ENCODE results near the gene GPR149.

Gene GPR149

DNA sequence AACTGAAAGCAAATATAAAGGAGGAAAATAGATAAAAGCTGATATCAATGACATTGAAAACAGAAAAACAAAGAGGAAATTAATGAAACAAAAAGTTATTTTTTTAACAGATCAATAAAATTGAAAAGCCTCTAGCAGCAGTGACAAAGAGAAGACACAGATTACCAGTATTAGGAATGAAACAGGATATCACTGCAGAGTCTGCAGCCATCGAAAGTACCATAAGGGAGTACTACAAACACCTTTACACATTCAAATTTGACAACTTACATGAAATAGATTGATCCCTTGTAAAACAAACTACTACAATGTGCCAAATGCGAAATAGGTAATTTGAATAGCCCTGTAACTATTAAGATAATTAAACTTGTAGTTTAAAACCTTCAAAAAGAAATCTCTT is 80.8 kb downstream of the GPR149 start:
- Histone ChIP-seq H3K4me3 (ENCODE audit: low read depth in 1 of 5, low read length in 5 of 5) (no peak overlapping the region), H3K4me1 (ENCODE audit: control insufficient read depth in 5 of 5, insufficient read depth in 5 of 5, low read length in 5 of 5) (no peaks in the 10 kb centered on the region), H3K9me3 (ENCODE audit: control insufficient read depth in 5 of 5, low read length in 5 of 5) (no peaks in the 10 kb centered on the region), H3K27me3 (ENCODE audit: control insufficient read depth in 5 of 5, insufficient read depth in 4 of 5, low read length in 5 of 5) (peaks cover 0 to 3% (median 0%) of the 10 kb centered on the region in 5 donors), H3K27ac (ENCODE audit: low read depth, low read length) (no peak overlapping the region), H3K36me3 (ENCODE audit: control insufficient read depth in 5 of 5, insufficient read depth in 5 of 5, low read length in 5 of 5) (no peaks in the 10 kb centered on the region), H3K9ac (ENCODE audit: low read length in 5 of 5) (no peak overlapping the region)

DNA sequence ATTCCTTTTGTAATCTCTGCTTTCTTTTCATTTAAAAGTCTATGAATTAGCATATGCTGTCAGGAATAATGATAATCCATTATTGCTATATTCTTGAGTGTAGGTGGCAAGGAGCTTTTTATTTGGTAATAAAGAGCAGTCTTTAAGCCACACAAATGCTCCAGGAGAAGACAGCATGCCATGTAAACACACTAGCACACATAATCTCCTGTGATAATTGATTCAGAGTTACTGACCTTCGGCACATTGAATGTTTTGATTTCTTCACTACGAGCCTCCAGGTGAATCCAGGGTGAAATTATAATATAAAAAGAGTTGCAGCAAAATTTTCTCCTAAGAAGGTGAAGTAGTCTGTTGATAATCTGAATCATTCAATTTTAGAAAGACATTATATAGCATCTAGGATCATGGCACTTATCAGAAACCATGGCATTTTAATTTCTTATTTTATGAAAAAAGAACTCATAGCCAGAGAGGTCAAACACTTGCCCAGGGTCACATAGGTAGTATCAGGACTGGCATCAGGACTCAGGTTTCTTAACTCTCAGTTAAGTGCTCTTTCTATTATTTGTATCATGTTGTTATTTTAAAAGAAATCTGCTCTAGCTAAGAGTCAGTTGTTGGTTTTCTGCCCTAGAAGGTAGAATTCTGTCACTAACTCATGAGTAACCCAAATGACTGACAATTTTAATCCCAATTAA is 84.4 kb downstream of the GPR149 start:
- Histone ChIP-seq H3K4me1 (ENCODE audit: control insufficient read depth in 5 of 5, insufficient read depth in 5 of 5, low read length in 5 of 5) (no peaks in the 10 kb centered on the region), H3K9ac (ENCODE audit: low read length in 5 of 5) (no peak overlapping the region), H3K4me3 (ENCODE audit: low read depth in 1 of 5, low read length in 5 of 5) (no peak overlapping the region), H3K9me3 (ENCODE audit: control insufficient read depth in 5 of 5, low read length in 5 of 5) (no peaks in the 10 kb centered on the region), H3K27ac (ENCODE audit: low read depth, low read length) (no peak overlapping the region), H3K27me3 (ENCODE audit: control insufficient read depth in 5 of 5, insufficient read depth in 4 of 5, low read length in 5 of 5) (peaks cover 0 to 3% (median 0%) of the 10 kb centered on the region in 5 donors), H3K36me3 (ENCODE audit: control insufficient read depth in 5 of 5, insufficient read depth in 5 of 5, low read length in 5 of 5) (no peaks in the 10 kb centered on the region)

DNA sequence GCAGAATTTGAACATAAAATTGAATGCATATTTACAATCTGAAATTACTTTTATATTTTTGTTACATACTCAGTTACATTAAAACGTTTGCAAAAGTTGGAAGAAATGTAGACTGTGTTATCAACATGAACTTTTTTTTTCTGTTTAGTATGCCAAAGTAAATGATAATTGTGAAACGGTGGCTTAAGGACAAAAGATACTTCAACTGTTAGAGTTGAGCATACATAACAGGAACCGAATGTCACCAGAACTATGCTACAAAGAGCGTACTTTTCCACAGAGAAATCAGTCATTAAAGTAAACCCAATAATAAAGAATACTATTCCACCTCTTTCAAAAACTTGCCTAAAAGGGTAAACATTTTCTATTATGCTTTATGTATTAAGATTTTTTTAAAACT is 91.4 kb downstream of the GPR149 start:
- no peaks in the 10 kb centered on the region for H3K36me3 ChIP-seq (ENCODE audit: control insufficient read depth in 5 of 5, insufficient read depth in 5 of 5, low read length in 5 of 5)
- no peak overlapping the region for H3K4me3 ChIP-seq (ENCODE audit: low read depth in 1 of 5, low read length in 5 of 5)
- no peak overlapping the region for H3K9ac ChIP-seq (ENCODE audit: low read length in 5 of 5)
- peaks cover 0 to 3% (median 0%) of the 10 kb centered on the region in 5 donors for H3K27me3 ChIP-seq (ENCODE audit: control insufficient read depth in 5 of 5, insufficient read depth in 4 of 5, low read length in 5 of 5)
- H3K4me1 ChIP-seq (ENCODE audit: control insufficient read depth in 5 of 5, insufficient read depth in 5 of 5, low read length in 5 of 5) = no peaks in the 10 kb centered on the region
- no peak overlapping the region for H3K27ac ChIP-seq (ENCODE audit: low read depth, low read length)
- no peaks in the 10 kb centered on the region for H3K9me3 ChIP-seq (ENCODE audit: control insufficient read depth in 5 of 5, low read length in 5 of 5)

- Histone ChIP-seq H3K27ac (ENCODE audit: low read depth, low read length) (no peak overlapping the region), H3K27me3 (ENCODE audit: control insufficient read depth in 5 of 5, insufficient read depth in 4 of 5, low read length in 5 of 5) (peaks cover 0 to 3% (median 0%) of the 10 kb centered on the region in 5 donors), H3K4me3 (ENCODE audit: low read depth in 1 of 5, low read length in 5 of 5) (no peak overlapping the region), H3K9ac (ENCODE audit: low read length in 5 of 5) (no peak overlapping the region), H3K4me1 (ENCODE audit: control insufficient read depth in 5 of 5, insufficient read depth in 5 of 5, low read length in 5 of 5) (no peaks in the 10 kb centered on the region), H3K36me3 (ENCODE audit: control insufficient read depth in 5 of 5, insufficient read depth in 5 of 5, low read length in 5 of 5) (no peaks in the 10 kb centered on the region), H3K9me3 (ENCODE audit: control insufficient read depth in 5 of 5, low read length in 5 of 5) (no peaks in the 10 kb centered on the region)
These were observed 92.0 kb downstream of the GPR149 start for GRCh38 chr3:154338008-154338407.

- no peak overlapping the region for H3K4me3 ChIP-seq (ENCODE audit: low read depth in 1 of 5, low read length in 5 of 5)
- H3K36me3 ChIP-seq (ENCODE audit: control insufficient read depth in 5 of 5, insufficient read depth in 5 of 5, low read length in 5 of 5) = no peaks in the 10 kb centered on the region
- no peaks in the 10 kb centered on the region for H3K9me3 ChIP-seq (ENCODE audit: control insufficient read depth in 5 of 5, low read length in 5 of 5)
- no peaks in the 10 kb centered on the region for H3K4me1 ChIP-seq (ENCODE audit: control insufficient read depth in 5 of 5, insufficient read depth in 5 of 5, low read length in 5 of 5)
- H3K9ac ChIP-seq (ENCODE audit: low read length in 5 of 5) = no peak overlapping the region
- H3K27ac ChIP-seq (ENCODE audit: low read depth, low read length) = no peak overlapping the region
- peaks cover 0 to 3% (median 0%) of the 10 kb centered on the region in 5 donors for H3K27me3 ChIP-seq (ENCODE audit: control insufficient read depth in 5 of 5, insufficient read depth in 4 of 5, low read length in 5 of 5)
These were observed 95.0 kb downstream of the GPR149 start for GRCh38 chr3:154334973-154335420.

DNA sequence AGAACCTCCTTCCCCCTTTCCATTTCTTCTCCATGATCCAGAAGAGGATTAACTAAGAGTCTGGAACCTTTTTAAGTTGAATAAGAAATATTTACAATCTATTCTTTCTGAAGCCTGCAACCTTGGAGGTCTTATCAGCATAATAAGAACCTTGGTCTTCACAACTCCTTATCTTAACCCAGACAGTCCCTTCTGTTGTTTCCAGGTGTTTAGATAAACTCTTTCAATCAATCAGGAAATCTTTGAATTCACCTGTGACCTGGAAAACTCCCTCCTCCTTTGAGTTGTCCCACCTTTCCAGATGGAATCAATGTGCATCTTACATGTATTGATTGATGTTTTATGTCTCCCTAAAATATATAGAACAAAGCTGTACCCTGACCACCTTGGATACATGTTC is 102.1 kb downstream of the GPR149 start:
- H3K9me3 ChIP-seq (ENCODE audit: control insufficient read depth in 5 of 5, low read length in 5 of 5) = no peaks in the 10 kb centered on the region
- no peak overlapping the region for H3K4me3 ChIP-seq (ENCODE audit: low read depth in 1 of 5, low read length in 5 of 5)
- H3K9ac ChIP-seq (ENCODE audit: low read length in 5 of 5) = no peak overlapping the region
- no peak overlapping the region for H3K27ac ChIP-seq (ENCODE audit: low read depth, low read length)
- H3K36me3 ChIP-seq (ENCODE audit: control insufficient read depth in 5 of 5, insufficient read depth in 5 of 5, low read length in 5 of 5) = no peaks in the 10 kb centered on the region
- peaks cover 0 to 16% (median 12%) of the 10 kb centered on the region in 5 donors for H3K4me1 ChIP-seq (ENCODE audit: control insufficient read depth in 5 of 5, insufficient read depth in 5 of 5, low read length in 5 of 5)
- no peaks in the 10 kb centered on the region for H3K27me3 ChIP-seq (ENCODE audit: control insufficient read depth in 5 of 5, insufficient read depth in 4 of 5, low read length in 5 of 5)

DNA sequence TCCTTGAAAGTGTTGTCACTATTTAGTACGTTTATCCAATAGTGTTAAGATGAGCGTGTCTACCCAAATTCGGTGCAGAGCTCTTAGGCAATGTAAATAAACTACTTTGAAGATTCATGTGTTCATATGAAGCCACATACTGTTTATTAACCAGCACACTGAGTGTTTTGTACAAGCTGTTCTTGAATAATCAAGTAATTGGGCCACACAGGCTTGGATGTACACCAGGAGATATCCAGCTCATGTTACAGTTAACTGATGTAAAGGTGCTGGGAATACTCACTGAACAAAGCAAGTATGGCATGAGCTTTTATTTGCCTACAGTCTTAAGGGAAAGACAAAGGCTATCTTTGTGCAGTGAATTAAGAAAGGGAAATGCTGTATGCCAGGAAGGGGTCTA is 105.1 kb downstream of the GPR149 start:
- H3K4me1 ChIP-seq (ENCODE audit: control insufficient read depth in 5 of 5, insufficient read depth in 5 of 5, low read length in 5 of 5) = peaks cover 2 to 33% (median 27%) of the 10 kb centered on the region in 5 donors
- H3K27ac ChIP-seq (ENCODE audit: low read depth, low read length) = peak overlapping the region; percentile 89
- H3K9ac ChIP-seq (ENCODE audit: low read length in 5 of 5) = peak overlapping the region in 4 of 5 donors; percentile 85 to 95 (median 90)
- H3K4me3 ChIP-seq (ENCODE audit: low read depth in 1 of 5, low read length in 5 of 5) = peak overlapping the region; percentile 76 to 99 (median 92)
- no peaks in the 10 kb centered on the region for H3K27me3 ChIP-seq (ENCODE audit: control insufficient read depth in 5 of 5, insufficient read depth in 4 of 5, low read length in 5 of 5)
- no peaks in the 10 kb centered on the region for H3K36me3 ChIP-seq (ENCODE audit: control insufficient read depth in 5 of 5, insufficient read depth in 5 of 5, low read length in 5 of 5)
- no peaks in the 10 kb centered on the region for H3K9me3 ChIP-seq (ENCODE audit: control insufficient read depth in 5 of 5, low read length in 5 of 5)

DNA sequence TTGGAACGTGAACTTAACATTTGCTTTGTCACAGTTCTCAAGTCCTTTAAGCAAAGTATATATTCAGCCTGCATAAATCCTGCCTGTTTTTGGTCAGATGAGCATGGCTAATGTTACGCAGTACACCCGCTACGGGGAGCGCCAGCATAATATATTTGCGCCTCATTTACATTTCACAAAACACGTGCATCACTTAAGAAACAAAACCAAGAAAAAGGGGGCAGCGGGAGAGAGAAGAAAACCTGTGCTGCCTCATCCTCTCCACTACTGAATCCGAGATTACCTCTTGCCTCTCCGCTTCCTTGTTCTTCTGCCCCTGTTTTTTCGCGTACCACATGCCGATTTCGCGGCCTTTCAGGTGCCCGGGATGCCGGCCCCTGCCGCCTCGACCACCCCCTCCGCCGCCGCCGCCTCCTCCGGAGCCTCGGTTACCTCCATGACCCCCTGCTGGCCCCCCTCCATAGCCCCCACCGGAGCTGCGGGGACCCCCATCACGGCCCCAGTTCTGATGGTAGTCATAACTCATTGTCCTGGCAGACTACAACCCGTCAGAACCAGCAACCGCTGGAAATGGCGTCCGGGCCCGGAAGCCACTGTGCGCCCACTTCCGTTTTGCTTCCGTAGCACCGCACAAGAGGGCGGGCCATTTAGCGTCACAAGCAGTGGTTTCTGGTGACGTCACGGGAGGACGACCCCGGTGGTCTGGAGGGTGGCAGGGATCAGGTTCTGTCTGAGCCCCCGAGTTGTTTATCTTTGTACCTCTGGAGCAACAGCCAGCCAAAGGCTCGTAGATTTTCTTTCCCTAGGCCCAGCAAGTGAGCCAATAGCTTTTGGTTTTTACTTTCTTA is 105.9 kb downstream of the GPR149 start, which contains the start of gene DHX36:
Gene DHX36 (minus strand): TSS at position 597 of the 848 bp plus-strand sequence. CDS start 71 bp downstream, at position 526.
- no peaks in the 10 kb centered on the region for H3K27me3 ChIP-seq (ENCODE audit: control insufficient read depth in 5 of 5, insufficient read depth in 4 of 5, low read length in 5 of 5)
- peak within 1 kb of the TSS; percentile 53 to 95 (median 87) for H3K9ac ChIP-seq (ENCODE audit: low read length in 5 of 5)
- H3K36me3 ChIP-seq (ENCODE audit: control insufficient read depth in 5 of 5, insufficient read depth in 5 of 5, low read length in 5 of 5) = no peaks in the 10 kb centered on the region
- peaks cover 2 to 33% (median 27%) of the 10 kb centered on the region in 5 donors for H3K4me1 ChIP-seq (ENCODE audit: control insufficient read depth in 5 of 5, insufficient read depth in 5 of 5, low read length in 5 of 5)
- peak within 1 kb of the TSS; percentile 89 for H3K27ac ChIP-seq (ENCODE audit: low read depth, low read length)
- H3K4me3 ChIP-seq (ENCODE audit: low read depth in 1 of 5, low read length in 5 of 5) = peak within 1 kb of the TSS; percentile 76 to 99 (median 92)
- H3K9me3 ChIP-seq (ENCODE audit: control insufficient read depth in 5 of 5, low read length in 5 of 5) = no peaks in the 10 kb centered on the region

DNA sequence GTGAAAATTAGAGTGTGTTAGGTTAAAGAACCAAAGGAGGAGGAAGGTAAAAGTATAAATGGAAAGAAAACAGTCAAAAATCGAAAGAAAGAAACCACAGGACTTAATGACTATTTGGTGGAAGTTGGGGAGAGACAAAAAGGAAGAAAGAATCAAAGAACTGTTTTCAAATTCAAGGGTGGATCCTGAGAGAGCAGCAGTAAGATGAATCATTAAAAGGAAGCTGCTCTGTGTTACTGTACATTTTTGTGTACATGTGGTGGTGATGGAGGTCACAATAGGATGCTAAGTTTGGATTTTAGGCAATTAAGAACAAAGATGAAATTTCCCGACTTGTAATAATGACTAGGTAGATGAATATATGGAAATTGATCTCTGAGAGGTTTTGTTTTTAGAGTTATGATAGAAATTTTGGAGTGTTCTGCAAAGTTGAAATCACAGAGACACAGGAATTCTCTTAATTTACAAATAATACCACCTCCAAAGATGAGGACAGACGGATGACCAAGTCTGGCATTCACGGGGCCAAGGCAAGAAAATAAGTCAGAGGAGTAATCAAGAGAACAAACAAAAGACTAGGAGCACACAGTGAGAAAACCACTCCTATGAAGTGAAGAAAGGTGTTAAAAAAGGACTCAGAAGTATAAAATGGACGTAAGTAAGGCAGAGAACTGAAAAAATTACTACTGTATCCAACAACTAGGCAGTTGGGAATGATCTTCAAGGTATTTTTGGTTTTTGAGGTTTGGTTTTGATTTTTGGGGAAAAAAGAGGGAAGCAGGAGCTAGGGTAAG is 112.8 kb downstream of the GPR149 start:
- Histone ChIP-seq H3K9ac (ENCODE audit: low read length in 5 of 5) (no peak overlapping the region), H3K9me3 (ENCODE audit: control insufficient read depth in 5 of 5, low read length in 5 of 5) (no peaks in the 10 kb centered on the region), H3K4me1 (ENCODE audit: control insufficient read depth in 5 of 5, insufficient read depth in 5 of 5, low read length in 5 of 5) (peaks cover 0 to 22% (median 17%) of the 10 kb centered on the region in 5 donors), H3K4me3 (ENCODE audit: low read depth in 1 of 5, low read length in 5 of 5) (no peak overlapping the region), H3K36me3 (ENCODE audit: control insufficient read depth in 5 of 5, insufficient read depth in 5 of 5, low read length in 5 of 5) (peaks cover 10 to 23% (median 18%) of the 10 kb centered on the region in 5 donors), H3K27ac (ENCODE audit: low read depth, low read length) (no peak overlapping the region), H3K27me3 (ENCODE audit: control insufficient read depth in 5 of 5, insufficient read depth in 4 of 5, low read length in 5 of 5) (no peaks in the 10 kb centered on the region)
